ENCODE data around the gene PHF14.
A peak's percentile ranks its signal among the peaks of the same experiment; 100 is the strongest.

PHF14 gene

GRCh38 chr7:11206177-11206899 is 232.7 kb downstream of the PHF14 start:
- no peak overlapping the region for H3K4me3 ChIP-seq (ENCODE audit: low read length)
- no peak for DNase-seq (ENCODE audit: low read depth, low spot score)
- H3K27me3 ChIP-seq (ENCODE audit: control insufficient read depth, insufficient read depth, low read length): no peaks in the 10 kb centered on the region
- no peaks in the 10 kb centered on the region for H3K9me3 ChIP-seq (ENCODE audit: control insufficient read depth, insufficient read depth, low read length)
- no CpG with 5 or more reads among the region's 4 CpGs for WGBS (ENCODE audit: insufficient coverage, insufficient read length)
- H3K36me3 ChIP-seq (ENCODE audit: control insufficient read depth, insufficient read depth, low read length): no peaks in the 10 kb centered on the region
- H3K4me1 ChIP-seq (ENCODE audit: control insufficient read depth, insufficient read depth, low read length): no peaks in the 10 kb centered on the region
- no peak overlapping the region for H3K27ac ChIP-seq (ENCODE audit: low read length)

DNA sequence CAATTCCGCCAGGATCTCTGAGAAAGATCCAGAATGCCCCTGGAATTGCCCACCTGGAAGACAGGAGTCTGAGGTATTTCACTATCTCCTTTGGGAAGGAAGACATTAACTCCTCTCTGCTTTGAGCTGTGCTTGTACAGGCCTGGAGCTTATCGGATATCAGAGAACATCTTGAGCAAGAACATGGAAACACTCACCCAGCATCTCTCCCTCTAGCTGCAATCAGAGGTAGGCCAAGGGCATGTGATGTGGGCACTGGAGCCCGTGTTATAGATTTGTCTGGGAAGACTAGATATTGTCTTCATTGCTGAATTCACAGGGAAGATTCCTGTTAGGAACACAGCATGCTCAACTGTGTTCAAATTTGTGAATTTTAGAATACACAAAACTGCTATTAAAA is 233.9 kb downstream of the PHF14 start:
- no CpG with 5 or more reads among the region's 3 CpGs for WGBS (ENCODE audit: insufficient coverage, insufficient read length)
- Histone ChIP-seq H3K4me3 (ENCODE audit: low read length) (no peak overlapping the region), H3K9me3 (ENCODE audit: control insufficient read depth, insufficient read depth, low read length) (no peaks in the 10 kb centered on the region), H3K27me3 (ENCODE audit: control insufficient read depth, insufficient read depth, low read length) (no peaks in the 10 kb centered on the region), H3K36me3 (ENCODE audit: control insufficient read depth, insufficient read depth, low read length) (no peaks in the 10 kb centered on the region), H3K4me1 (ENCODE audit: control insufficient read depth, insufficient read depth, low read length) (no peaks in the 10 kb centered on the region), H3K27ac (ENCODE audit: low read length) (no peak overlapping the region)
- DNase-seq (ENCODE audit: low read depth, low spot score): no peak

DNA sequence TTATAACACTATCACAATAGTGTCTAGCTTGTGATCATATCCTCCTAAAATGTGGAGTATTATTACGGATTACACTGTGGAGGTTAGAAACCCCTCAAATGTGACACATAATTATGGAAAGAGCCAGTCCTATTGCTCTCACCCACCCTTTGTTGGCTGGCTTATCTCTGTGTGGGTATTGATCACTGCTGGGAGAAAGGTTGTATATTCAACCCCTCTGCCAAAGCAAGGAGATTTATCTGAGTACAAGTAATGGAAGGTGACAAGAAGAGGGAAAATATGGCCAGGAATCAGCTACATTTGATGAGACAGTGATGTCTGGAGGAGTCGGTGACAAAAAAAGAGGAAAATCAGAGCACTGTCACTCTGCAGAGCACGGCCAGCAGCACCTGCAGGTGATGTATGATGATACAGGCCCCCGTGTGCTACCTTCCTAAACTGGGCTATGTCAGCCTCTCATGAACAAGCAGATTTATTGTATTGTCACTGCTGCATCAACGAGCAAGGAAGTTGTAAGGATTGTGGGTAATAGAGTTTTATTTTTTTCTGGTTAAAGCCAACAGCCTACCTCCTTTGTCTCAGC is 235.3 kb downstream of the PHF14 start:
- H3K36me3 ChIP-seq (ENCODE audit: control insufficient read depth, insufficient read depth, low read length): no peaks in the 10 kb centered on the region
- H3K27me3 ChIP-seq (ENCODE audit: control insufficient read depth, insufficient read depth, low read length): no peaks in the 10 kb centered on the region
- H3K4me3 ChIP-seq (ENCODE audit: low read length): no peak overlapping the region
- DNase-seq (ENCODE audit: low read depth, low spot score): no peak
- no peaks in the 10 kb centered on the region for H3K4me1 ChIP-seq (ENCODE audit: control insufficient read depth, insufficient read depth, low read length)
- no peak overlapping the region for H3K27ac ChIP-seq (ENCODE audit: low read length)
- no peaks in the 10 kb centered on the region for H3K9me3 ChIP-seq (ENCODE audit: control insufficient read depth, insufficient read depth, low read length)
- no CpG with 5 or more reads among the region's 5 CpGs for WGBS (ENCODE audit: insufficient coverage, insufficient read length)

GRCh38 chr7:11210374-11210773 is 236.7 kb downstream of the PHF14 start:
- H3K4me1 ChIP-seq (ENCODE audit: control insufficient read depth, insufficient read depth, low read length): no peaks in the 10 kb centered on the region
- no peak overlapping the region for H3K4me3 ChIP-seq (ENCODE audit: low read length)
- H3K9me3 ChIP-seq (ENCODE audit: control insufficient read depth, insufficient read depth, low read length): no peaks in the 10 kb centered on the region
- no peak overlapping the region for H3K27ac ChIP-seq (ENCODE audit: low read length)
- whole genome bisulfite sequencing (ENCODE audit: insufficient coverage, insufficient read length): no CpG with 5 or more reads among the region's 2 CpGs
- no peak for DNase-seq (ENCODE audit: low read depth, low spot score)
- no peaks in the 10 kb centered on the region for H3K27me3 ChIP-seq (ENCODE audit: control insufficient read depth, insufficient read depth, low read length)
- no peaks in the 10 kb centered on the region for H3K36me3 ChIP-seq (ENCODE audit: control insufficient read depth, insufficient read depth, low read length)

GRCh38 chr7:11212080-11212711 is 238.5 kb downstream of the PHF14 start:
- no peaks in the 10 kb centered on the region for H3K27me3 ChIP-seq (ENCODE audit: control insufficient read depth, insufficient read depth, low read length)
- H3K4me3 ChIP-seq (ENCODE audit: low read length): no peak overlapping the region
- H3K9me3 ChIP-seq (ENCODE audit: control insufficient read depth, insufficient read depth, low read length): no peaks in the 10 kb centered on the region
- no peak overlapping the region for H3K27ac ChIP-seq (ENCODE audit: low read length)
- no CpG with 5 or more reads among the region's 4 CpGs for WGBS (ENCODE audit: insufficient coverage, insufficient read length)
- no peaks in the 10 kb centered on the region for H3K4me1 ChIP-seq (ENCODE audit: control insufficient read depth, insufficient read depth, low read length)
- DNase-seq (ENCODE audit: low read depth, low spot score): peak; percentile 66
- H3K36me3 ChIP-seq (ENCODE audit: control insufficient read depth, insufficient read depth, low read length): no peaks in the 10 kb centered on the region

- no peaks in the 10 kb centered on the region for H3K9me3 ChIP-seq (ENCODE audit: control insufficient read depth, insufficient read depth, low read length)
- DNase-seq (ENCODE audit: low read depth, low spot score): no peak
- H3K27me3 ChIP-seq (ENCODE audit: control insufficient read depth, insufficient read depth, low read length): no peaks in the 10 kb centered on the region
- no peak overlapping the region for H3K4me3 ChIP-seq (ENCODE audit: low read length)
- no peak overlapping the region for H3K27ac ChIP-seq (ENCODE audit: low read length)
- no CpG with 5 or more reads among the region's 1 CpG for WGBS (ENCODE audit: insufficient coverage, insufficient read length)
- H3K4me1 ChIP-seq (ENCODE audit: control insufficient read depth, insufficient read depth, low read length): no peaks in the 10 kb centered on the region
- no peaks in the 10 kb centered on the region for H3K36me3 ChIP-seq (ENCODE audit: control insufficient read depth, insufficient read depth, low read length)
Measured at GRCh38 chr7:11212816-11213215, 239.1 kb downstream of the PHF14 start.

DNA sequence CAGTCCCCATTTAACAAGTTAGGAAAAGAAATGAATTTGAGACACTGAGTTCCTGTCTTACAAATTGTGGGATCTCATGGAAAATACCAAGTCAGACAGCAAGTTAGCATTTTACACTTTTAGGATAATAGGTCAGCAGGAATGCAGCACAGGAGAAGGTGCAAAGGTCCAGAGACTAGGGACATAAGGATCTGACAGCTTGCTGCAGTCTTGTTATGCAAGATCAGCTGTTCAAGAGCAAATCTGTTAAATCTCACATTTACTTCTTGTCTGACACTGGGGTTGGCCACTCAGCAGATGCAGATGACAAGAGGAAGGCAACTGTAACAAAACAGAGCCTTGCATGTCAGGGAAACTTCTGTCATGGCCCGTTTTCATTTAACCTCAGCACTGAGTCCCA is 239.6 kb downstream of the PHF14 start:
- no peak for DNase-seq (ENCODE audit: low read depth, low spot score)
- Histone ChIP-seq H3K27me3 (ENCODE audit: control insufficient read depth, insufficient read depth, low read length) (no peaks in the 10 kb centered on the region), H3K4me3 (ENCODE audit: low read length) (no peak overlapping the region), H3K27ac (ENCODE audit: low read length) (no peak overlapping the region), H3K36me3 (ENCODE audit: control insufficient read depth, insufficient read depth, low read length) (no peaks in the 10 kb centered on the region), H3K4me1 (ENCODE audit: control insufficient read depth, insufficient read depth, low read length) (no peaks in the 10 kb centered on the region), H3K9me3 (ENCODE audit: control insufficient read depth, insufficient read depth, low read length) (no peaks in the 10 kb centered on the region)
- WGBS (ENCODE audit: insufficient coverage, insufficient read length): no CpG with 5 or more reads among the region's 1 CpG

DNA sequence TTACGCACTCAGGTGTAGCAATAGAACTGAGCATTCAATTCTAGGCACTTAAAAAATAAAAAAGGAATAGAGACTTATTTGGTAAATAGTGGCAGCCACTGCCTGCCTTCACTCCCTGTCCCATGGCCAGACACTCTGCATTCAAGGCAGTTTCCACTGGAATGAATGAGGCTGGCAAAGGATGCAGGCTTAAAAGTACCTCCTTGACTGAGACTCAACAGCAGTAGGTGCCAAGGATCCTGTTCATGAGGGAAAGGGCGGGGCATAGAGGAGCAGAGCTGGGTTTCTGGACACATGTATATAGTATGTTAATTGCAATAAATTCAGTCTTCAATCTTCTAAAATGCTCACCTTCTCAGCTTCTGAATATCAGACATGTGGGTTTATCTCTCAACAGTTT is 242.6 kb downstream of the PHF14 start:
- no peak for DNase-seq (ENCODE audit: low read depth, low spot score)
- Histone ChIP-seq H3K27me3 (ENCODE audit: control insufficient read depth, insufficient read depth, low read length) (no peaks in the 10 kb centered on the region), H3K36me3 (ENCODE audit: control insufficient read depth, insufficient read depth, low read length) (no peaks in the 10 kb centered on the region), H3K9me3 (ENCODE audit: control insufficient read depth, insufficient read depth, low read length) (no peaks in the 10 kb centered on the region), H3K27ac (ENCODE audit: low read length) (no peak overlapping the region), H3K4me3 (ENCODE audit: low read length) (no peak overlapping the region), H3K4me1 (ENCODE audit: control insufficient read depth, insufficient read depth, low read length) (no peaks in the 10 kb centered on the region)
- WGBS (ENCODE audit: insufficient coverage, insufficient read length): no CpG with 5 or more reads among the region's 2 CpGs

- Histone ChIP-seq H3K36me3 (ENCODE audit: control insufficient read depth, insufficient read depth, low read length) (no peaks in the 10 kb centered on the region), H3K27me3 (ENCODE audit: control insufficient read depth, insufficient read depth, low read length) (no peaks in the 10 kb centered on the region), H3K27ac (ENCODE audit: low read length) (no peak overlapping the region), H3K4me3 (ENCODE audit: low read length) (no peak overlapping the region), H3K9me3 (ENCODE audit: control insufficient read depth, insufficient read depth, low read length) (no peaks in the 10 kb centered on the region), H3K4me1 (ENCODE audit: control insufficient read depth, insufficient read depth, low read length) (no peaks in the 10 kb centered on the region)
- no peak for DNase-seq (ENCODE audit: low read depth, low spot score)
- 100% methylated on average over 1 of the region's 6 CpGs for WGBS (ENCODE audit: insufficient coverage, insufficient read length)
Measured at GRCh38 chr7:11217848-11218565, 244.3 kb downstream of the PHF14 start.
